ENCODE results near the gene UCMA. TPM values are rescaled to one million over a fixed set of nuclear protein-coding genes. Genes with fewer than 3 reads are reported as not detected.

Gene UCMA
- total and polyA plus RNA-seq, 2 of the 4 experiments (the other 2 are of a cell fraction): not detected

DNA sequence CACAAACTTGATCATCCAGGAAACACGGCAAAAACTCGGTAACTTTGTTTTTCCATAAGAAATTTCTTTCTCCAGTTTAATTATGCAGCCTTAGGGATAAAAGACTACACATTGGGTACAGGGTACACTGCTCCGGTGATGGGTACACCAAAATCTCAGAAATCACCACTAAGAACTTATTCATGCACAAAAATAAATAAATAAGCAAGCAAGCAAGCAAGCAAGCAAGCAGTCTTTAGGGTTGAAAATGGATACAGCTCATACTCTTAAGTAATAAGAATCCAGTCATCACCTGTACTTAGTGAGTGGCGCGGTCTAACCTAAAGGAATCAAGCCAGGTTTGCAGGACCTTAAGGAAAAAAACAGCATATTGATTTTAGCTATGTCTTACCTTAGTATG is 42.8 kb downstream of the UCMA start:
- no peak overlapping the region for H3K27ac ChIP-seq (ENCODE audit: insufficient read depth, low read length)

More for the DNA sequence above, 42.8 kb downstream of the UCMA start:
- CTCF ChIA-PET: interaction anchor here (1.4 kb wide), 1 partner anchor 8 kb away, joined by 3 read pairs; no protein-coding TSS in a partner anchor
- no peaks in the 10 kb centered on the region for H3K27me3 ChIP-seq (ENCODE audit: control insufficient read depth, insufficient read depth, low read length)
- no peak for TF ChIP-seq SMC3 (IDR thresholded peaks at IDR 0.05; ENCODE audit: low read depth, low read length)
- no peak for TF ChIP-seq MXI1 (IDR thresholded peaks at IDR 0.05; ENCODE audit: borderline replicate concordance, low read depth, low read length)
- TF ChIP-seq CEBPB (IDR thresholded peaks at IDR 0.05; ENCODE audit: low read depth, low read length): no peak
- TF ChIP-seq MAFK (IDR thresholded peaks at IDR 0.05; ENCODE audit: low read depth, low read length): no peak
- TF ChIP-seq CHD1 (IDR thresholded peaks at IDR 0.05; ENCODE audit: low read depth, low read length): no peak
- TF ChIP-seq, protein P1, sequence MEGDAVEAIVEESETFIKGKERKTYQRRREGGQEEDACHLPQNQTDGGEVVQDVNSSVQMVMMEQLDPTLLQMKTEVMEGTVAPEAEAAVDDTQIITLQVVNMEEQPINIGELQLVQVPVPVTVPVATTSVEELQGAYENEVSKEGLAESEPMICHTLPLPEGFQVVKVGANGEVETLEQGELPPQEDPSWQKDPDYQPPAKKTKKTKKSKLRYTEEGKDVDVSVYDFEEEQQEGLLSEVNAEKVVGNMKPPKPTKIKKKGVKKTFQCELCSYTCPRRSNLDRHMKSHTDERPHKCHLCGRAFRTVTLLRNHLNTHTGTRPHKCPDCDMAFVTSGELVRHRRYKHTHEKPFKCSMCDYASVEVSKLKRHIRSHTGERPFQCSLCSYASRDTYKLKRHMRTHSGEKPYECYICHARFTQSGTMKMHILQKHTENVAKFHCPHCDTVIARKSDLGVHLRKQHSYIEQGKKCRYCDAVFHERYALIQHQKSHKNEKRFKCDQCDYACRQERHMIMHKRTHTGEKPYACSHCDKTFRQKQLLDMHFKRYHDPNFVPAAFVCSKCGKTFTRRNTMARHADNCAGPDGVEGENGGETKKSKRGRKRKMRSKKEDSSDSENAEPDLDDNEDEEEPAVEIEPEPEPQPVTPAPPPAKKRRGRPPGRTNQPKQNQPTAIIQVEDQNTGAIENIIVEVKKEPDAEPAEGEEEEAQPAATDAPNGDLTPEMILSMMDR (conservative IDR thresholded peaks at IDR 0.05; ENCODE audit: low read depth, low read length): no peak
- no peak for TF ChIP-seq RAD21 (IDR thresholded peaks at IDR 0.05; ENCODE audit: low read length)
- TF ChIP-seq FOS (IDR thresholded peaks at IDR 0.05; ENCODE audit: low read depth, low read length): no peak
- no peak for TF ChIP-seq USF2 (IDR thresholded peaks at IDR 0.05; ENCODE audit: low read depth, low read length)
- TF ChIP-seq MAZ (IDR thresholded peaks at IDR 0.05; ENCODE audit: borderline replicate concordance, low read depth, low read length): no peak
- no peak for TF ChIP-seq RCOR1 (IDR thresholded peaks at IDR 0.05; ENCODE audit: insufficient replicate concordance, low read length)
- TF ChIP-seq BHLHE40 (IDR thresholded peaks at IDR 0.05; ENCODE audit: low read depth, low read length): no peak
- TF ChIP-seq NFE2L2 (IDR thresholded peaks at IDR 0.05; ENCODE audit: low read depth, low read length): no peak
- TF ChIP-seq ELK1 (IDR thresholded peaks at IDR 0.05; ENCODE audit: borderline replicate concordance, low read depth, low read length): no peak
- TF ChIP-seq RFX5 (IDR thresholded peaks at IDR 0.05; ENCODE audit: low read depth, low read length): no peak
- TF ChIP-seq POLR2A (IDR thresholded peaks at IDR 0.05; ENCODE audit: low read depth, low read length): no peak
- no peaks in the 10 kb centered on the region for H3K9me1 ChIP-seq (ENCODE audit: insufficient read depth, low read length)
- H3K9me3 ChIP-seq (ENCODE audit: control insufficient read depth, insufficient read depth, low read length): no peaks in the 10 kb centered on the region
- H3K56ac ChIP-seq (ENCODE audit: extremely low read depth, insufficient read depth, low read length): no peak overlapping the region
- POLR2A ChIA-PET (ENCODE audit: unreplicated experiment): no interaction called here
- H4K20me1 ChIP-seq (ENCODE audit: insufficient read depth, low read length): no peaks in the 10 kb centered on the region
- H3K18ac ChIP-seq (ENCODE audit: low read depth, low read length): no peak overlapping the region
- ATAC-seq (ENCODE audit: low read depth): no peak
- H3K36me3 ChIP-seq (ENCODE audit: control insufficient read depth, insufficient read depth, low read length): peaks cover 3% of the 10 kb centered on the region
- H3K4me1 ChIP-seq (ENCODE audit: control insufficient read depth, insufficient read depth, low read length): no peaks in the 10 kb centered on the region
- no peak overlapping the region for H3K4me2 ChIP-seq (ENCODE audit: low read depth, low read length)
- in situ Hi-C loops (cut with MboI; ENCODE audit: low sequenced_read_pairs) (no loop called here), intact Hi-C loops (cut with micrococcal nuclease) (no loop called here), dilution Hi-C loops (cut with HindIII; ENCODE audit: low sequenced_read_pairs, unreplicated experiment) (no loop called here)
- H3K14ac ChIP-seq (replicated peaks; ENCODE audit: low read depth, low read length): no peak overlapping the region
- no peak overlapping the region for H4K8ac ChIP-seq (ENCODE audit: low read depth in 2 of 2, low read length in 2 of 2)
- H3K9ac ChIP-seq (ENCODE audit: low read depth, low read length): no peak overlapping the region
- no peak overlapping the region for H2AFZ ChIP-seq (replicated peaks; ENCODE audit: low read length, poor library complexity)
- no peak overlapping the region for H4K91ac ChIP-seq (ENCODE audit: insufficient read depth, low read depth, low read length)
- no peaks in the 10 kb centered on the region for H3K79me1 ChIP-seq (ENCODE audit: low read depth in 1 of 2, low read length in 2 of 2)
- no peak overlapping the region for H2AK5ac ChIP-seq (ENCODE audit: low read depth, low read length)
- DNase-seq: no peak
- no peak overlapping the region for H3K4ac ChIP-seq (ENCODE audit: low read depth, low read length)
- H2BK20ac ChIP-seq (ENCODE audit: low read depth, low read length): no peak overlapping the region
- BruUV-seq (replicated peaks): no TSS peak
- no peak overlapping the region for H2AK9ac ChIP-seq (replicated peaks; ENCODE audit: low read depth, low read length, poor library complexity)
- H2BK120ac ChIP-seq (ENCODE audit: low read depth, low read length): no peak overlapping the region
- H2BK5ac ChIP-seq (ENCODE audit: low read depth, low read length, poor library complexity, severe bottlenecking): no peak overlapping the region
- no peak overlapping the region for H4K5ac ChIP-seq (ENCODE audit: low read depth, low read length)
- no peak overlapping the region for H3K4me3 ChIP-seq (ENCODE audit: insufficient read depth, low read depth, low read length)
- H2BK15ac ChIP-seq (ENCODE audit: low read depth, low read length): no peak overlapping the region
- H3K23ac ChIP-seq (ENCODE audit: low read depth, low read length): no peak overlapping the region
- no CpG with 5 or more reads among the region's 5 CpGs for WGBS, 2 experiments (ENCODE audit: extremely low coverage in 2 of 2, insufficient read length in 1 of 2)
